Hepatocyte (in vitro differentiated cells): Measurements from ENCODE around the gene LEPROT.

ENCODE experiments used
- CTCF ChIP-seq: fragments of 200-600 bp; sonication (generic); IDR thresholded peaks from 2 replicates; pipeline ENCODE4 v1.5.1; 2016; ENCODE audit warnings: antibody characterized with exemption, mild to moderate bottlenecking; ENCODE audit not compliant: poor library complexity
- EZH2phosphoT487 ChIP-seq: fragments of 200-600 bp; sonication (generic); IDR thresholded peaks from one replicate; pipeline ENCODE4 v1.6.1; 2018; ENCODE audit warnings: antibody characterized with exemption, mild to moderate bottlenecking, low read depth, moderate library complexity; ENCODE audit not compliant: unreplicated experiment, severe bottlenecking

- no peak for TF ChIP-seq EZH2phosphoT487
- no peak for TF ChIP-seq CTCF
Measured at GRCh38 chr1:65412984-65413375, 7.5 kb upstream of the LEPROT start.
